ENCODE data around the gene MOB3B. TPM values are rescaled to one million over a fixed set of nuclear protein-coding genes. Genes with fewer than 3 reads are reported as not detected.

The MOB3B gene
- total RNA-seq, 4 donors from 2014 or later = 9.8 to 17.6 (median 14.6) TPM

DNA sequence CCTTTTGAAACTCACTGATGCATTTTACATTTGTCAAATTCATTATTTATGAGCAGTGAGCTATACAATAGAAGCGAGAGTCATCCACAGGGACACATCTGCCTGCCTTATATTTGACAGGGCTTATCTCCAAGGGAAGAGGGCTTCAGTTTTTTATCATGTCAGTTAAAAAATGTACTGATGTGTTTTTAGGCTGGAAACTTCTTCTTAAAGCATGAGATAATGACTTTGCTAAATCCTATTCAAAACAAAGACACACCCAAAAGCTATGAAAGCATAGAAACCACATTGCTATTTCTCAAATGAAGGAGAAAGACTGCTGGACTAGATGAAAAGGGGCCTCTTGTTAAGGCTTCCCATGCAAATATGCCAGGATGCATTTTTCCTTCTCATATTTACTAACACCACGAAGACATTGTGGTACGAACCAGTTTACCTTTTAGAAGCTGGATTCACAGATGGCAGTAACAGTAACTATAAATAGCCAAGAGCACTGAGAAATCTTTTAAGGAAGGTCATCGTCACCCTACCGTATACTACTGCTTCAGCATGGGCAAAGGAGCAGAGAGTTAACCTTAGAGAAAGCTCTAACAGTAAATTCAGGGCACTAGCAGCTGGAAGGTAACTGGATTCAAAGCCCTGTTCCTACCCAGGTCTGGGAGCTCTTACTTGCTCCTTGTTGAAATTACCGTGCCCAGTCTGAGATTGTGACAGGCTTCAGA is 91.8 kb downstream of the MOB3B start:
- Histone ChIP-seq H3K4me3 (replicated peaks in 1 of 3) (no peak overlapping the region), H3K36me3 (no peaks in the 10 kb centered on the region), H3K9me3 (no peaks in the 10 kb centered on the region), H3K27ac (peak overlapping the region in 2 of 3 donors; percentile 24 to 31), H3K4me1 (peaks cover 37 to 48% of the 10 kb centered on the region in 2 donors), H3K27me3 (no peaks in the 10 kb centered on the region)
- intact Hi-C loops (cut with DNase I) = no loop called here
- 89 to 90% methylated on average over 6 of the region's 6 CpGs for WGBS, 2 donors
- DNase-seq = no peak
- TF ChIP-seq POLR2A (IDR thresholded peaks at IDR 0.05) = no peak
- TF ChIP-seq CTCF (IDR thresholded peaks at IDR 0.05) = no peak

DNA sequence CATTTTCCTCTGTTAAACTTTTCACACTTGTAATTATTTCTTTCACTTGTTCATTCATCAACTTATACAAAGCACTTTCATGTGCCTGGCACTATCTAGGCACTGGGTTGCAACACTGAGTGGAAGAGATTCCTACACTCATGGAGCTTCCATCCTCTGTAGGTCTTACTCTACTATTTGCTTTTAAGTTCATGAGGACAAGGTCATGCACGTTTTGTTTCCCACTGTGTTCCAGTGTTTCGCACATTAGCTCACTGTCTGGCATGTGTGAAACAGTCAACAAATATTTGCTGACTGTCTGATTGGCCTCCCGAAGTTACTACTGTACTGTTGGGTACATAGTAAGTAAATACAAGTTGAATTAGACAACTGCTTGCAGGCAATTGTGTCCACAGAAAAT is 93.4 kb downstream of the MOB3B start:
- Histone ChIP-seq H3K27me3 (no peaks in the 10 kb centered on the region), H3K36me3 (no peaks in the 10 kb centered on the region), H3K4me1 (peaks cover 53 to 64% of the 10 kb centered on the region in 2 donors), H3K4me3 (replicated peaks in 1 of 3) (no peak overlapping the region), H3K9me3 (no peaks in the 10 kb centered on the region), H3K27ac (peak overlapping the region in 2 of 3 donors; percentile 94 to 99)
- TF ChIP-seq CTCF (IDR thresholded peaks at IDR 0.05) (no peak), POLR2A (IDR thresholded peaks at IDR 0.05) (no peak)
- WGBS, 2 donors = 89 to 92% methylated on average over 3 of the region's 3 CpGs
- intact Hi-C loops (cut with DNase I) = no loop called here
- DNase-seq = no peak

DNA sequence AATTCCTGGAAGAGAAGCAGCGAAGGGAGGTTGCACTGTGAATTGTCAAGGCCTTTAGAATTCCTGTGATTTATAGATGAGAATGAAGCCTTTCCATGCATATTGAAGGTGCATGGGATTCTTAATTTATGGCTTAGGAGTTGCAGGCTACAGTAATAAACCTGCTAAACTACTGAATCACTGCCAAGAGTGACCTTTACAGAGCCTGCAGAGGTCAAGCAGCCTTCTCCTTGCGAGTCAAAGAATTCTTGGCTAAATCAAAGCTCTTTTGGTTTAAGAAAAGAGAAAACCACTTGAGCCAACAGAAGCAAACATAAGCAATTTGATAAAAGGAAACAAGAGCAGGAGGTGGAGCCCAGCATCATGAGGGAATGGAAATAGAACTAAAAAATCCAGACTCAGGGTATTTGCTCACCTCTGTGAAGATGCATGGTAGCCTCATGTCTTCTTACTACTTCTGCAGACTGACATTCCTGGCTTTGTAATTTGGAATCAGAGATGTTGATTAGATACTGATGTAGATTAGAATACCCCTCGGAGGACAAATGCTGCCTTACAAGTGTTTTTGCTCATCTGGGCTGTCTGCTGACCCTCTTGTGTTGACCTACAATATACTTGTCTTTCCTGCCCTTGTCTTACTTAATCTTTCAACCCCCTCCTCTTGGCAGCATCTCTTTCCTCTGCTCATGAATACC is 95.8 kb downstream of the MOB3B start:
- intact Hi-C loops (cut with DNase I) = no loop called here

DNA sequence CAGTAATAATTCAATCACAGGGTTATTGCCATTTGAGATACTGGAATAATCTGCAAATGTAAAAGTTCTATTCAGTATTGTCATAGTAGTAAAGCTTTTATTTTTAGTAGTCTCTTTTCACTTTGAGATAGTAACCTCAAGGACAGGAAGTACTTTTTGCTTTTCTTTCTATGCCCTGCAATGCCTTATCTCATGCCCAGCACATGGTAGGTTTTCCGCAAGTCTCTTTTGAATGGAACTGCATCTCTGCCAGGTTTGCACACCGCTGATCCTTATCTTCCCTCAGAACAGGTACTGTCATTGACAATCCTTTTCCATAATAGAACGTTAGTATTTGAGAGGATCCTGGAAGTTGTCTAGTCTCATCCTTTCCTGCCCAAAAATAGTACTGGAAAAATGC is 97.3 kb downstream of the MOB3B start:
- peak overlapping the region; percentile 90 to 99 (median 94) for H3K27ac ChIP-seq
- DNase-seq = peak in 1 of 2 donors; percentile 19
- intact Hi-C loops (cut with DNase I) = no loop called here

More for the DNA sequence above, 95.8 kb downstream of the MOB3B start:
- no peaks in the 10 kb centered on the region for H3K9me3 ChIP-seq
- H3K27me3 ChIP-seq = no peaks in the 10 kb centered on the region
- H3K4me1 ChIP-seq = peaks cover 77 to 84% of the 10 kb centered on the region in 2 donors
- H3K4me3 ChIP-seq (replicated peaks in 1 of 3) = no peak overlapping the region
- H3K27ac ChIP-seq = peak overlapping the region; percentile 90 to 99 (median 94)
- peak in 1 of 2 donors; percentile 23 for TF ChIP-seq POLR2A (IDR thresholded peaks at IDR 0.05)
- TF ChIP-seq CTCF (IDR thresholded peaks at IDR 0.05) = no peak
- peak; percentile 27 to 45 for DNase-seq
- no peaks in the 10 kb centered on the region for H3K36me3 ChIP-seq
- 51 to 53% methylated on average over 3 of the region's 3 CpGs for WGBS, 2 donors

More for the DNA sequence above, 97.3 kb downstream of the MOB3B start:
- TF ChIP-seq CTCF (IDR thresholded peaks at IDR 0.05) = no peak
- no peak for TF ChIP-seq POLR2A (IDR thresholded peaks at IDR 0.05)
- Histone ChIP-seq H3K9me3 (no peaks in the 10 kb centered on the region), H3K4me1 (peaks cover 79 to 84% of the 10 kb centered on the region in 2 donors), H3K36me3 (no peaks in the 10 kb centered on the region), H3K27me3 (no peaks in the 10 kb centered on the region), H3K4me3 (replicated peaks in 1 of 3) (no peak overlapping the region)
- WGBS, 2 donors = 74 to 79% methylated on average over 3 of the region's 3 CpGs
